HEK293 (cell line): ENCODE measurements around the gene FIBCD1.

ENCODE experiments used
- SETDB1 ChIP-seq: IDR thresholded peaks from one replicate; pipeline ENCODE4 v1.6.1; 2017; ENCODE audit warnings: mild to moderate bottlenecking, low read length, moderate library complexity, mixed read lengths; ENCODE audit not compliant: insufficient read length
- YY2 ChIP-seq: fragments of 450-650 bp; formaldehyde crosslinking; IDR thresholded peaks from 2 replicates; pipeline ENCODE4 v1.5.1; 2016; ENCODE audit warnings: missing biosample characterization, missing genetic modification characterization
- TF ChIP-seq, protein P1 (sequence below): fragments of 450-650 bp; formaldehyde crosslinking; IDR thresholded peaks from 2 replicates; pipeline ENCODE4 v1.5.1; 2016; ENCODE audit warnings: missing biosample characterization, missing genetic modification characterization

DNA sequence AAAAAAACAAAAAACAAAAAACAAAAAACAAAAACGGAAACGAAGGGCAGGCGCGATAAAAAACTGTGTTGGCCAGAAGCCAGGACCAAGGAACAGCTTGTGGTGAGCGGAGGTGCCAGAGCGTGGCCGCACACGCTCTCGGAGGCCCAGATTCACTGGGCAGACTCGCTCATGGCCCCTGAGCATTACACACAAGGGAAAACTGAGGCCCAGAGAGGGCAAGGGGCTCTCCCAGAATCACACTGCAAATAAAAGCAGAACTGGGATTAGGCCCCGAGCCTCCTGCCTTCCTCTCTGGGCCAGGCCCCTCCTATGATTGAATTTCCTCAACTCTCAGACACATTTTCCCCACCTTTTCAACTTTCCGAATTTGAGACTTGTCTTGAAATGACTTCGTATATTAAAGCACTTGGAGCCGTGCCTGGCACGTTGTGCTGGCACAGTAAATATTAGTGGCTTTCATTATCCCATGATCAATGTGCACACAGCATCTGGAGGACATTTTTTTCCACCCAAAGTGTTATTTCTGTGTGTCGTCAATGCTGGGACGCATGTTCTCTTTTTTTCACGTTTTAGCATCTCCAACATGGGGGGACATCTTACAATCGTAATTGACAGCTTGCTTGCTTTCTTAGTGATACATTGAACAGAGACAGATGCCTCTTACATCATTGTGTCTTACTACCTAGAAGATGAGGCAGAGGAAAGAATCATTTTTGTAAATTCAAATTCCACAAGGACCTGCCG lies 7.4 kb downstream of the FIBCD1 start:
- TF ChIP-seq YY2 (tag by site-specific recombination) (no peak), SETDB1 (no peak)
- TF ChIP-seq, protein P1, sequence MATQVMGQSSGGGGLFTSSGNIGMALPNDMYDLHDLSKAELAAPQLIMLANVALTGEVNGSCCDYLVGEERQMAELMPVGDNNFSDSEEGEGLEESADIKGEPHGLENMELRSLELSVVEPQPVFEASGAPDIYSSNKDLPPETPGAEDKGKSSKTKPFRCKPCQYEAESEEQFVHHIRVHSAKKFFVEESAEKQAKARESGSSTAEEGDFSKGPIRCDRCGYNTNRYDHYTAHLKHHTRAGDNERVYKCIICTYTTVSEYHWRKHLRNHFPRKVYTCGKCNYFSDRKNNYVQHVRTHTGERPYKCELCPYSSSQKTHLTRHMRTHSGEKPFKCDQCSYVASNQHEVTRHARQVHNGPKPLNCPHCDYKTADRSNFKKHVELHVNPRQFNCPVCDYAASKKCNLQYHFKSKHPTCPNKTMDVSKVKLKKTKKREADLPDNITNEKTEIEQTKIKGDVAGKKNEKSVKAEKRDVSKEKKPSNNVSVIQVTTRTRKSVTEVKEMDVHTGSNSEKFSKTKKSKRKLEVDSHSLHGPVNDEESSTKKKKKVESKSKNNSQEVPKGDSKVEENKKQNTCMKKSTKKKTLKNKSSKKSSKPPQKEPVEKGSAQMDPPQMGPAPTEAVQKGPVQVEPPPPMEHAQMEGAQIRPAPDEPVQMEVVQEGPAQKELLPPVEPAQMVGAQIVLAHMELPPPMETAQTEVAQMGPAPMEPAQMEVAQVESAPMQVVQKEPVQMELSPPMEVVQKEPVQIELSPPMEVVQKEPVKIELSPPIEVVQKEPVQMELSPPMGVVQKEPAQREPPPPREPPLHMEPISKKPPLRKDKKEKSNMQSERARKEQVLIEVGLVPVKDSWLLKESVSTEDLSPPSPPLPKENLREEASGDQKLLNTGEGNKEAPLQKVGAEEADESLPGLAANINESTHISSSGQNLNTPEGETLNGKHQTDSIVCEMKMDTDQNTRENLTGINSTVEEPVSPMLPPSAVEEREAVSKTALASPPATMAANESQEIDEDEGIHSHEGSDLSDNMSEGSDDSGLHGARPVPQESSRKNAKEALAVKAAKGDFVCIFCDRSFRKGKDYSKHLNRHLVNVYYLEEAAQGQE (tag by site-specific recombination) = no peak
